ENCODE data around the gene ALX3. TPM values are rescaled to one million over a fixed set of nuclear protein-coding genes. Genes with fewer than 3 reads are reported as not detected.

Gene ALX3
- not detected in 2 replicates for total RNA-seq

GRCh38 chr1:110070671-110071242, at the start of gene ALX3:
ALX3 (minus strand) TSS chr1:110070672; CDS start chr1:110070612, 60 bp downstream.

GRCh38 chr1:110112143-110112542, 41.7 kb upstream of the ALX3 start, which contains the start of gene UBL4B:
UBL4B (plus strand) TSS chr1:110112443; CDS start chr1:110112535, 92 bp downstream.

GRCh38 chr1:110034451-110035235, 35.8 kb downstream of the ALX3 start, which contains the start of gene STRIP1:
STRIP1 (plus strand) TSS chr1:110034624; CDS start chr1:110034638, 14 bp downstream.

Other genes starting within 250 kb of the ALX3 start
- gene CSF1, start 159.8 kb downstream of the ALX3 start, total RNA-seq, result 19.1 and 38.9 TPM in 2 replicates
- gene AHCYL1, start 85.9 kb downstream of the ALX3 start, total RNA-seq, result 47.1 and 48.1 TPM in 2 replicates
- gene STRIP1, start 36.0 kb downstream of the ALX3 start, total RNA-seq, result 44.0 and 53.5 TPM in 2 replicates
- gene UBL4B, start 41.8 kb upstream of the ALX3 start, total RNA-seq, result under 0.01 and 0.09 TPM in 2 replicates
- 0.09 and 0.16 TPM in 2 replicates for gene SLC6A17, start 79.8 kb upstream of the ALX3 start, total RNA-seq
- 2.1 and 3.6 TPM in 2 replicates for gene KCNC4, start 139.6 kb upstream of the ALX3 start, total RNA-seq

Data from bronchial smooth muscle cell (primary cell).